IMR-90 (cell line): Measurements from ENCODE around the gene TBC1D23. TPM values are rescaled to one million over a fixed set of nuclear protein-coding genes. Genes with fewer than 3 reads are reported as not detected.
A peak's percentile ranks its signal among the peaks of the same experiment; 100 is the strongest.

Experiments
- ATAC-seq: fragments of 200-7000 bp; cut with Tn5 transposase; 2 replicates; pipeline ENCODE4 v1.9.1; 2020; ENCODE audit warnings: low read depth, mild to moderate bottlenecking, moderate library complexity
- BruUV-seq: library from RNA; stranded (reverse); fragments of 400-500 nt; replicated peaks from 2 replicates; lab custom pipeline; 2021; lab: Mats Ljungman, UMichigan
- CTCF ChIA-PET: fragments of 300-600 bp; formaldehyde crosslinking; extraction: SDS; loops from one replicate; lab custom pipeline; 2021; ENCODE audit warnings: antibody characterized with exemption; lab: Yijun Ruan, JAX
- POLR2A ChIA-PET: fragments of 300-600 bp; sonication (Branson Sonifier 250); formaldehyde crosslinking; loops from one replicate; lab custom pipeline; 2022; ENCODE audit warnings: antibody characterized with exemption; ENCODE audit not compliant: unreplicated experiment; lab: Charles Lee
- DNase-seq: peaks from one replicate; pipeline ENCODE4 v3.0.0; 2013
- H2AFZ ChIP-seq: replicated peaks from 2 replicates; pipeline ENCODE3; 2013; ENCODE audit warnings: low read length, mild to moderate bottlenecking; ENCODE audit not compliant: poor library complexity
- H2AK5ac ChIP-seq: 2 replicates; pipeline ENCODE4 v1.6.1; 2013; ENCODE audit warnings: low read depth, low read length, inconsistent platforms
- H2AK9ac ChIP-seq: replicated peaks from 2 replicates; pipeline ENCODE3; 2013; ENCODE audit warnings: mild to moderate bottlenecking, low read depth, low read length, moderate library complexity; ENCODE audit not compliant: poor library complexity
- H2BK120ac ChIP-seq: 2 replicates; pipeline ENCODE4 v1.6.1; 2013; ENCODE audit warnings: low read depth, low read length, inconsistent platforms
- H2BK15ac ChIP-seq: 3 replicates; pipeline ENCODE4 v1.6.1; 2013; ENCODE audit warnings: low read depth, low read length, inconsistent platforms
- H2BK20ac ChIP-seq: 2 replicates; pipeline ENCODE4 v1.6.1; 2013; ENCODE audit warnings: low read depth, mild to moderate bottlenecking, inconsistent platforms, low read length, moderate library complexity
- H2BK5ac ChIP-seq: 2 replicates; pipeline ENCODE4 v1.6.1; 2013; ENCODE audit warnings: mild to moderate bottlenecking, low read depth, low read length, inconsistent platforms; ENCODE audit not compliant: poor library complexity, severe bottlenecking
- H3K14ac ChIP-seq: replicated peaks from 2 replicates; pipeline ENCODE4 v1.6.1; 2013; ENCODE audit warnings: low read depth, low read length, inconsistent platforms
- H3K18ac ChIP-seq: 2 replicates; pipeline ENCODE4 v1.6.1; 2013; ENCODE audit warnings: low read depth, low read length, control low read depth
- H3K23ac ChIP-seq: 2 replicates; pipeline ENCODE4 v1.6.1; 2013; ENCODE audit warnings: low read depth, low read length, inconsistent platforms
- H3K27ac ChIP-seq: 2 replicates; pipeline ENCODE4 v1.5.1; 2013; ENCODE audit warnings: mild to moderate bottlenecking, control low read depth, low read length; ENCODE audit not compliant: insufficient read depth
- H3K27me3 ChIP-seq: 2 replicates; pipeline ENCODE4 v1.6.1; 2013; ENCODE audit warnings: low read length; ENCODE audit not compliant: control insufficient read depth, insufficient read depth
- H3K36me3 ChIP-seq: 2 replicates; pipeline ENCODE4 v1.6.1; 2013; ENCODE audit warnings: low read length, mixed read lengths; ENCODE audit not compliant: control insufficient read depth, insufficient read depth
- H3K4ac ChIP-seq: 2 replicates; pipeline ENCODE4 v1.6.1; 2013; ENCODE audit warnings: low read depth, low read length, inconsistent platforms
- H3K4me1 ChIP-seq: 2 replicates; pipeline ENCODE4 v1.6.1; 2013; ENCODE audit warnings: low read length, mixed read lengths; ENCODE audit not compliant: control insufficient read depth, insufficient read depth
- H3K4me2 ChIP-seq: 2 replicates; pipeline ENCODE4 v1.6.1; 2013; ENCODE audit warnings: low read depth, mild to moderate bottlenecking, control low read depth, low read length, moderate library complexity
- H3K4me3 ChIP-seq: 2 replicates; pipeline ENCODE4 v1.5.1; 2013; ENCODE audit warnings: low read depth, mild to moderate bottlenecking, control low read depth, low read length, moderate library complexity; ENCODE audit not compliant: insufficient read depth
- H3K56ac ChIP-seq: 2 replicates; pipeline ENCODE4 v1.6.1; 2013; ENCODE audit warnings: low read length, inconsistent platforms; ENCODE audit not compliant: insufficient read depth; ENCODE audit errors: extremely low read depth
- H3K79me1 ChIP-seq, 2 experiments: 2 replicates each; pipeline ENCODE4 v1.6.1; 2013; ENCODE audit warnings: low read length in 2 of 2, inconsistent platforms in 1 of 2, low read depth in 1 of 2
- H3K9ac ChIP-seq: 2 replicates; pipeline ENCODE4 v1.6.1; 2013; ENCODE audit warnings: low read depth, low read length, control low read depth
- H3K9me1 ChIP-seq: 2 replicates; pipeline ENCODE4 v1.6.1; 2013; ENCODE audit warnings: low read length, inconsistent platforms; ENCODE audit not compliant: insufficient read depth
- H3K9me3 ChIP-seq: 2 replicates; pipeline ENCODE4 v1.6.1; 2013; ENCODE audit warnings: low read length; ENCODE audit not compliant: control insufficient read depth, insufficient read depth
- H4K20me1 ChIP-seq: 2 replicates; pipeline ENCODE4 v1.6.1; 2013; ENCODE audit warnings: low read length, inconsistent platforms; ENCODE audit not compliant: insufficient read depth
- H4K5ac ChIP-seq: 2 replicates; pipeline ENCODE4 v1.6.1; 2013; ENCODE audit warnings: mild to moderate bottlenecking, low read depth, low read length, control low read depth
- H4K8ac ChIP-seq, 2 experiments: 2 replicates each; pipeline ENCODE4 v1.6.1; 2013; ENCODE audit warnings: low read depth in 2 of 2, low read length in 2 of 2, control low read depth in 1 of 2, inconsistent platforms in 1 of 2
- H4K91ac ChIP-seq: 2 replicates; pipeline ENCODE4 v1.6.1; 2013; ENCODE audit warnings: low read depth, low read length, inconsistent platforms; ENCODE audit not compliant: insufficient read depth
- BHLHE40 ChIP-seq: fragments of 150-350 bp; IDR thresholded peaks from 2 replicates; pipeline ENCODE4 v1.6.1; 2016; ENCODE audit warnings: mild to moderate bottlenecking, low read depth, low read length
- CHD1 ChIP-seq: IDR thresholded peaks from 2 replicates; pipeline ENCODE4 v1.6.1; 2012; ENCODE audit warnings: low read depth, low read length, improper control_type of control experiment
- CTCF ChIP-seq: conservative IDR thresholded peaks from 2 replicates; pipeline ENCODE4 v1.5.1; 2012; ENCODE audit warnings: mild to moderate bottlenecking, low read depth, low read length, improper control_type of control experiment
- ELK1 ChIP-seq: fragments of 150-350 bp; IDR thresholded peaks from 2 replicates; pipeline ENCODE4 v1.6.1; 2016; ENCODE audit warnings: low read depth, mild to moderate bottlenecking, low read length, moderate library complexity, borderline replicate concordance
- MAFK ChIP-seq: IDR thresholded peaks from 2 replicates; pipeline ENCODE4 v1.6.1; 2012; ENCODE audit warnings: low read depth, low read length, improper control_type of control experiment
- MAZ ChIP-seq: IDR thresholded peaks from 2 replicates; pipeline ENCODE4 v1.6.1; 2012; ENCODE audit warnings: low read depth, mild to moderate bottlenecking, low read length, improper control_type of control experiment, moderate library complexity, borderline replicate concordance
- NFE2L2 ChIP-seq: fragments of 150-350 bp; IDR thresholded peaks from 2 replicates; pipeline ENCODE4 v1.6.1; 2016; ENCODE audit warnings: low read depth, mild to moderate bottlenecking, low read length
- RCOR1 ChIP-seq: IDR thresholded peaks from 2 replicates; pipeline ENCODE4 v1.6.1; 2012; ENCODE audit warnings: mild to moderate bottlenecking, low read length, improper control_type of control experiment; ENCODE audit not compliant: insufficient replicate concordance
- RFX5 ChIP-seq: IDR thresholded peaks from 2 replicates; pipeline ENCODE4 v1.8.0; 2012; ENCODE audit warnings: low read depth, mild to moderate bottlenecking, low read length, moderate library complexity
- WGBS, 2 experiments: methylation state at CpG; one replicate each; pipeline versions ENCODE4 v1.1.5 to v1.1.7; 2013; ENCODE audit warnings: missing lambda C conversion rate in 2 of 2; ENCODE audit not compliant: insufficient read length in 1 of 2; ENCODE audit errors: extremely low coverage in 2 of 2; 5-methylcytosine and 5-hydroxymethylcytosine counted together
- dilution Hi-C: fragments of 300-500 bp; cut with HindIII; formaldehyde crosslinking; loops from one replicate; pipeline ENCODE4 v1.14.3; 2018; ENCODE audit warnings: low sequenced_read_pairs; ENCODE audit not compliant: unreplicated experiment
- in situ Hi-C: fragments of 300-500 bp; cut with MboI; formaldehyde crosslinking; loops from 3 replicates; pipeline ENCODE4 v1.14.3; 2019; ENCODE audit warnings: low sequenced_read_pairs, inconsistent platforms, mixed read lengths
- intact Hi-C: fragments of 100-400 bp; cut with micrococcal nuclease; formaldehyde crosslinking; loops from 2 replicates; pipeline ENCODE4 v1.10.0; 2022
- polyA plus RNA-seq, 3 experiments: library from polyadenylated mRNA; depleted of rRNA; stranded (reverse); fragments of >200 nt; gene quantifications; 2 replicates each; pipeline ENCODE4 v1.2.3, GENCODE V29; 2012; ENCODE audit warnings: low replicate concordance in 1 of 3
- total RNA-seq: library from RNA; depleted of rRNA; stranded (reverse); fragments of >200 nt; gene quantifications from 2 replicates; pipeline ENCODE4 v1.2.3, GENCODE V29; 2012
- TF ChIP-seq, protein P1 (sequence below): fragments of 150-350 bp; IDR thresholded peaks from 2 replicates; pipeline ENCODE4 v1.6.1; 2017; ENCODE audit warnings: mild to moderate bottlenecking, antibody characterized with exemption, low read length, low read depth

The TBC1D23 gene
- total and polyA plus RNA-seq, 2 of the 4 experiments (the other 2 are of a cell fraction): 21.2 to 67.0 TPM

DNA sequence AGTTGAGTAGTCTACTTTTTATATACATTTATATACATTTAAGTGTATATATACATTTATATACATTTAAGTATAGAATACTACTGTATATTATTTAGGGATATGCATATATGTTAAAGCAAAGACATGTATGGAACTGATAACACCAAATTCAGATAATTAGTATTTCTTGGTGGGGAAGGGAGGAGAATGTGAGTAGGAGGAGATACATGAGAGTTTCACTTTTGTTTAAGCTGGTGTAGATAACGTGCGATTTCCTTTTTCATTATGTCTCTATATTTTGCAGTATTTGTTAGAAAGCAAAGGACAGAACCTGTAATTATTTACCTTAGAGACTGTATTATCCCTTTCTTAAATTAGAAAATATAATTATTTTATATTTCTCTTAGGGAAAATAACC is 57.1 kb downstream of the TBC1D23 start:
- Histone ChIP-seq H4K91ac (no peak overlapping the region), H3K4me3 (no peak overlapping the region), H3K56ac (no peak overlapping the region), H3K9me3 (no peaks in the 10 kb centered on the region), H3K79me1 (peaks cover 0 to 4% of the 10 kb centered on the region in 2 experiments; a peak in 2 of 4 replicates), H2AK9ac (no peak overlapping the region), H2BK5ac (peak overlapping the region; percentile 19), H3K4me1 (0 out of 2 replicates have a peak, but pooled peaks cover 2% of the 10 kb centered on the region), H3K27me3 (no peaks in the 10 kb centered on the region), H3K14ac (no peak overlapping the region), H2AK5ac (no peak overlapping the region), H2BK20ac (no peak overlapping the region), H3K9ac (no peak overlapping the region), H4K8ac (no peak overlapping the region), H4K5ac (no peak overlapping the region), H4K20me1 (no peaks in the 10 kb centered on the region), H3K18ac (no peak overlapping the region), H3K23ac (no peak overlapping the region), H3K36me3 (peaks cover 15% of the 10 kb centered on the region), H3K4me2 (no peak overlapping the region), H3K27ac (no peak overlapping the region), H3K9me1 (no peaks in the 10 kb centered on the region), H2AFZ (no peak overlapping the region), H2BK15ac (no peak overlapping the region), H3K4ac (no peak overlapping the region), H2BK120ac (no peak overlapping the region)
- DNase-seq (no peak), ATAC-seq (no peak)
- dilution Hi-C loops (no loop called here), in situ Hi-C loops (loop anchor here (10.0 kb wide), 1 partner anchor 277 kb away; no protein-coding TSS in a partner anchor), intact Hi-C loops (loop anchor here (5.0 to 10.0 kb wide), 2 partner anchors 394 to 877 kb away; no protein-coding TSS in a partner anchor)
- WGBS, 2 experiments: no CpG with 5 or more reads among the region's 2 CpGs
- TF ChIP-seq NFE2L2 (no peak), RFX5 (no peak), MAFK (no peak), BHLHE40 (no peak), MAZ (no peak), CTCF (no peak), RCOR1 (no peak), CHD1 (no peak), ELK1 (no peak)
- TF ChIP-seq, protein P1, sequence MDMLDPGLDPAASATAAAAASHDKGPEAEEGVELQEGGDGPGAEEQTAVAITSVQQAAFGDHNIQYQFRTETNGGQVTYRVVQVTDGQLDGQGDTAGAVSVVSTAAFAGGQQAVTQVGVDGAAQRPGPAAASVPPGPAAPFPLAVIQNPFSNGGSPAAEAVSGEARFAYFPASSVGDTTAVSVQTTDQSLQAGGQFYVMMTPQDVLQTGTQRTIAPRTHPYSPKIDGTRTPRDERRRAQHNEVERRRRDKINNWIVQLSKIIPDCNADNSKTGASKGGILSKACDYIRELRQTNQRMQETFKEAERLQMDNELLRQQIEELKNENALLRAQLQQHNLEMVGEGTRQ: no peak
- CTCF ChIA-PET: no interaction called here
- POLR2A ChIA-PET: no interaction called here
- BruUV-seq: no TSS peak
